ENCODE data around the gene GPR151.

GPR151 gene

GRCh38 chr5:146538432-146538831 lies 22.4 kb upstream of the GPR151 start:
- DNase-seq (ENCODE audit: low read depth, low spot score): no peak
- H3K4me3 ChIP-seq (ENCODE audit: low read depth, low read length): no peak overlapping the region
- in situ Hi-C loops (cut with HindIII; ENCODE audit: low sequenced_read_pairs): no loop called here
- TF ChIP-seq CTCF (IDR thresholded peaks at IDR 0.05; ENCODE audit: low read depth, low read length): no peak

- DNase-seq (ENCODE audit: low read depth, low spot score): no peak
- in situ Hi-C loops (cut with HindIII; ENCODE audit: low sequenced_read_pairs): no loop called here
- no peak for TF ChIP-seq CTCF (IDR thresholded peaks at IDR 0.05; ENCODE audit: low read depth, low read length)
- no peak overlapping the region for H3K4me3 ChIP-seq (ENCODE audit: low read depth, low read length)
Measured at GRCh38 chr5:146533882-146534281, 17.9 kb upstream of the GPR151 start.

- DNase-seq (ENCODE audit: low read depth, low spot score): peak; percentile 54
- no peak overlapping the region for H3K4me3 ChIP-seq (ENCODE audit: low read depth, low read length)
- TF ChIP-seq CTCF (IDR thresholded peaks at IDR 0.05; ENCODE audit: low read depth, low read length): peak; percentile 89
- in situ Hi-C loops (cut with HindIII; ENCODE audit: low sequenced_read_pairs): no loop called here
Measured at GRCh38 chr5:146533260-146533857, 17.4 kb upstream of the GPR151 start.

GRCh38 chr5:146529984-146530383 lies 14.0 kb upstream of the GPR151 start:
- no peak overlapping the region for H3K4me3 ChIP-seq (ENCODE audit: low read depth, low read length)
- no peak for TF ChIP-seq CTCF (IDR thresholded peaks at IDR 0.05; ENCODE audit: low read depth, low read length)
- in situ Hi-C loops (cut with HindIII; ENCODE audit: low sequenced_read_pairs): no loop called here
- no peak for DNase-seq (ENCODE audit: low read depth, low spot score)

DNA sequence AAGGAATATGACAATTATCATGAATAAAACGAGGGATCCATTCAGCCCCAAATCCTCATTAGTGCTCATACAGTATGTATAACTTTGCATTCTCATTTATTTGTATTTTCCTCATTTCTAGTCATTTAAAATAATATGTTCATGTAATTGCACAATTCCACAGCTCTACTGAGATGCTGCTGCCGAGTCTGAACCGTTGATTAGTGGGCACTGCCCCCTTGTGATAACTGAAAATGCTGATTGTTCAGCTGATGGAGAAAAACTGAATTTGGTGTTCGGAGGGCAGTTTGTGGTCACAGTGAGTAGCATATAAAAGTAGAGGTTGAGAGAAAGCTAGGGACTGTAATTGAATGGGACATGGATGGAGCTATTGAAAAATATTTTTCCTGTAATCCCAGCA lies 12.2 kb upstream of the GPR151 start:
- no peak for TF ChIP-seq CTCF (IDR thresholded peaks at IDR 0.05; ENCODE audit: low read depth, low read length)
- H3K4me3 ChIP-seq (ENCODE audit: low read depth, low read length): no peak overlapping the region

GRCh38 chr5:146527785-146528184 lies 11.8 kb upstream of the GPR151 start:
- TF ChIP-seq CTCF (IDR thresholded peaks at IDR 0.05; ENCODE audit: low read depth, low read length): no peak
- no peak for DNase-seq (ENCODE audit: low read depth, low spot score)
- in situ Hi-C loops (cut with HindIII; ENCODE audit: low sequenced_read_pairs): no loop called here
- no peak overlapping the region for H3K4me3 ChIP-seq (ENCODE audit: low read depth, low read length)

More for the DNA sequence above, 12.2 kb upstream of the GPR151 start:
- in situ Hi-C loops (cut with HindIII; ENCODE audit: low sequenced_read_pairs): no loop called here
- no peak for DNase-seq (ENCODE audit: low read depth, low spot score)

GRCh38 chr5:146523698-146524097 lies 7.7 kb upstream of the GPR151 start:
- no peak overlapping the region for H3K4me3 ChIP-seq (ENCODE audit: low read depth, low read length)
- no peak for DNase-seq (ENCODE audit: low read depth, low spot score)
- TF ChIP-seq CTCF (IDR thresholded peaks at IDR 0.05; ENCODE audit: low read depth, low read length): no peak
- in situ Hi-C loops (cut with HindIII; ENCODE audit: low sequenced_read_pairs): no loop called here
